ENCODE data around the gene NRTN.

The NRTN gene

GRCh38 chr19:5877427-5877826 is 72.6 kb downstream of the NRTN start:
- DNase-seq (ENCODE audit: low spot score) = no peak
- H3K27ac ChIP-seq = no peak overlapping the region
- ChIA-PET CTCF (interaction anchor here (0.6 kb wide), 1 partner anchor 10 kb away, joined by 3 read pairs; no protein-coding TSS in a partner anchor), POLR2A (ENCODE audit: low non-redundant PET) (interaction anchor here (0.6 kb wide), 1 partner anchor 140 kb away, joined by 3 read pairs; no protein-coding TSS in a partner anchor)
- TF ChIP-seq CTCF (conservative IDR thresholded peaks at IDR 0.05; ENCODE audit: low read depth) = no peak

GRCh38 chr19:5877882-5878281 is 73.0 kb downstream of the NRTN start:
- no peak for DNase-seq (ENCODE audit: low spot score)
- H3K27ac ChIP-seq = no peak overlapping the region
- no peak for TF ChIP-seq CTCF (conservative IDR thresholded peaks at IDR 0.05; ENCODE audit: low read depth)
- POLR2A ChIA-PET (ENCODE audit: low non-redundant PET) = no interaction called here
- CTCF ChIA-PET = interaction anchor here (0.6 kb wide), 1 partner anchor 9 kb away, joined by 3 read pairs; no protein-coding TSS in a partner anchor

All from RWPE1 (cell line).